ENCODE data around the gene C20orf141.

Gene C20orf141

DNA sequence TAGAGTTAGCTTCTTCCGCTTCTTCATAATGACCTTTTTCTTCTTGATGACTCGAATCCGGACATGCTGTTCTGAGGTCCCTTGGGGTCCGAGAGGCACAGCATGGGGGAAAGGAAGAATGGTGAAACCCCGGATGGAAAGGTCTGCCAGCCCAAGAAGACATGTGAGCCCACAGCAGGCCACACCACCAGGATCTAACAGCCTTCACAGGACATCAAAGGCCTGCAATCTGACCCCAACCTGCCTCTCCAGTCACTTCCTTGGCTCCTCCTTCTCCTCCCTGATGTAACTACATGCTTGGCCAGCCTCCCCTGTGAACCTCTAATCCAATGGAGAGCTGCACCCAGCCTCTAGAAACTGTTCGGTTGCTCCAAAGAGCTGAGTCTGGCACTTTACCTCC lies 16.0 kb upstream of the C20orf141 start:
- Histone ChIP-seq H3K4me3 (replicated peaks; ENCODE audit: insufficient read depth, low read length) (no peak overlapping the region), H3K27me3 (ENCODE audit: insufficient read depth, poor library complexity, severe bottlenecking) (peaks cover 22% of the 10 kb centered on the region), H3K27ac (replicated peaks) (no peak overlapping the region)
- TF ChIP-seq, protein P1, sequence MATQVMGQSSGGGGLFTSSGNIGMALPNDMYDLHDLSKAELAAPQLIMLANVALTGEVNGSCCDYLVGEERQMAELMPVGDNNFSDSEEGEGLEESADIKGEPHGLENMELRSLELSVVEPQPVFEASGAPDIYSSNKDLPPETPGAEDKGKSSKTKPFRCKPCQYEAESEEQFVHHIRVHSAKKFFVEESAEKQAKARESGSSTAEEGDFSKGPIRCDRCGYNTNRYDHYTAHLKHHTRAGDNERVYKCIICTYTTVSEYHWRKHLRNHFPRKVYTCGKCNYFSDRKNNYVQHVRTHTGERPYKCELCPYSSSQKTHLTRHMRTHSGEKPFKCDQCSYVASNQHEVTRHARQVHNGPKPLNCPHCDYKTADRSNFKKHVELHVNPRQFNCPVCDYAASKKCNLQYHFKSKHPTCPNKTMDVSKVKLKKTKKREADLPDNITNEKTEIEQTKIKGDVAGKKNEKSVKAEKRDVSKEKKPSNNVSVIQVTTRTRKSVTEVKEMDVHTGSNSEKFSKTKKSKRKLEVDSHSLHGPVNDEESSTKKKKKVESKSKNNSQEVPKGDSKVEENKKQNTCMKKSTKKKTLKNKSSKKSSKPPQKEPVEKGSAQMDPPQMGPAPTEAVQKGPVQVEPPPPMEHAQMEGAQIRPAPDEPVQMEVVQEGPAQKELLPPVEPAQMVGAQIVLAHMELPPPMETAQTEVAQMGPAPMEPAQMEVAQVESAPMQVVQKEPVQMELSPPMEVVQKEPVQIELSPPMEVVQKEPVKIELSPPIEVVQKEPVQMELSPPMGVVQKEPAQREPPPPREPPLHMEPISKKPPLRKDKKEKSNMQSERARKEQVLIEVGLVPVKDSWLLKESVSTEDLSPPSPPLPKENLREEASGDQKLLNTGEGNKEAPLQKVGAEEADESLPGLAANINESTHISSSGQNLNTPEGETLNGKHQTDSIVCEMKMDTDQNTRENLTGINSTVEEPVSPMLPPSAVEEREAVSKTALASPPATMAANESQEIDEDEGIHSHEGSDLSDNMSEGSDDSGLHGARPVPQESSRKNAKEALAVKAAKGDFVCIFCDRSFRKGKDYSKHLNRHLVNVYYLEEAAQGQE (IDR thresholded peaks at IDR 0.05; ENCODE audit: insufficient replicate concordance, low read depth): no peak
- TF ChIP-seq, protein P2, sequence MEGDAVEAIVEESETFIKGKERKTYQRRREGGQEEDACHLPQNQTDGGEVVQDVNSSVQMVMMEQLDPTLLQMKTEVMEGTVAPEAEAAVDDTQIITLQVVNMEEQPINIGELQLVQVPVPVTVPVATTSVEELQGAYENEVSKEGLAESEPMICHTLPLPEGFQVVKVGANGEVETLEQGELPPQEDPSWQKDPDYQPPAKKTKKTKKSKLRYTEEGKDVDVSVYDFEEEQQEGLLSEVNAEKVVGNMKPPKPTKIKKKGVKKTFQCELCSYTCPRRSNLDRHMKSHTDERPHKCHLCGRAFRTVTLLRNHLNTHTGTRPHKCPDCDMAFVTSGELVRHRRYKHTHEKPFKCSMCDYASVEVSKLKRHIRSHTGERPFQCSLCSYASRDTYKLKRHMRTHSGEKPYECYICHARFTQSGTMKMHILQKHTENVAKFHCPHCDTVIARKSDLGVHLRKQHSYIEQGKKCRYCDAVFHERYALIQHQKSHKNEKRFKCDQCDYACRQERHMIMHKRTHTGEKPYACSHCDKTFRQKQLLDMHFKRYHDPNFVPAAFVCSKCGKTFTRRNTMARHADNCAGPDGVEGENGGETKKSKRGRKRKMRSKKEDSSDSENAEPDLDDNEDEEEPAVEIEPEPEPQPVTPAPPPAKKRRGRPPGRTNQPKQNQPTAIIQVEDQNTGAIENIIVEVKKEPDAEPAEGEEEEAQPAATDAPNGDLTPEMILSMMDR (IDR thresholded peaks at IDR 0.05; ENCODE audit: insufficient read depth, low read length): no peak
- TF ChIP-seq GABPA (IDR thresholded peaks at IDR 0.05; ENCODE audit: low read depth) (no peak), SPI1 (IDR thresholded peaks at IDR 0.05; ENCODE audit: borderline replicate concordance, low read depth) (no peak), POLR2AphosphoS5 (IDR thresholded peaks at IDR 0.05; ENCODE audit: low read depth) (no peak)
- no peak for DNase-seq (ENCODE audit: low read depth in 1 of 2, low spot score in 1 of 2)

DNA sequence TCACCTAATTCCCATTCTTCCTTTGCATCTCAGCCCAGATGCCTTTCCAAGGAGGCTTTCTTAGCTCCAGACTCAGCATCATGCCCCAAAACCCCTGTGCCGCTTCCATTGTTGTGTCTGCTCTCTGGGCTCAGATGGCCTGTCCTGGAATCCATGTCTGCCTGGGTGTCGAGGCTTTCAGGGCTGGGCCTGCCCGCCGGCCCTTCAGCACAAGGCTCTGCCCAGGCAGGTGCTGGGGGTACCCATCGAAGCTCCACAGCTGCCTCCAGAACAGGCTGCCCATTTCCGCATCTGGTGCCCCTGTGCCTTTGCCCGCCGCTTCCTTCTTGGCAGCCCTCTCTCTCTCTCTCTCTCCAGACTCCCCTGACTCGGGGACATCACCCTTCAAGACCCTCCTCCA lies 15.5 kb upstream of the C20orf141 start:
- H3K27me3 ChIP-seq (ENCODE audit: insufficient read depth, poor library complexity, severe bottlenecking): peaks cover 27% of the 10 kb centered on the region
- no peak overlapping the region for H3K27ac ChIP-seq (replicated peaks)
- H3K4me3 ChIP-seq (replicated peaks; ENCODE audit: insufficient read depth, low read length): no peak overlapping the region
- no peak for DNase-seq (ENCODE audit: low read depth in 1 of 2, low spot score in 1 of 2)
- TF ChIP-seq, protein P1 (IDR thresholded peaks at IDR 0.05; ENCODE audit: insufficient replicate concordance, low read depth): no peak
- TF ChIP-seq SPI1 (IDR thresholded peaks at IDR 0.05; ENCODE audit: borderline replicate concordance, low read depth) (no peak), GABPA (IDR thresholded peaks at IDR 0.05; ENCODE audit: low read depth) (no peak), POLR2AphosphoS5 (IDR thresholded peaks at IDR 0.05; ENCODE audit: low read depth) (no peak)
- TF ChIP-seq, protein P2 (IDR thresholded peaks at IDR 0.05; ENCODE audit: insufficient read depth, low read length): no peak

DNA sequence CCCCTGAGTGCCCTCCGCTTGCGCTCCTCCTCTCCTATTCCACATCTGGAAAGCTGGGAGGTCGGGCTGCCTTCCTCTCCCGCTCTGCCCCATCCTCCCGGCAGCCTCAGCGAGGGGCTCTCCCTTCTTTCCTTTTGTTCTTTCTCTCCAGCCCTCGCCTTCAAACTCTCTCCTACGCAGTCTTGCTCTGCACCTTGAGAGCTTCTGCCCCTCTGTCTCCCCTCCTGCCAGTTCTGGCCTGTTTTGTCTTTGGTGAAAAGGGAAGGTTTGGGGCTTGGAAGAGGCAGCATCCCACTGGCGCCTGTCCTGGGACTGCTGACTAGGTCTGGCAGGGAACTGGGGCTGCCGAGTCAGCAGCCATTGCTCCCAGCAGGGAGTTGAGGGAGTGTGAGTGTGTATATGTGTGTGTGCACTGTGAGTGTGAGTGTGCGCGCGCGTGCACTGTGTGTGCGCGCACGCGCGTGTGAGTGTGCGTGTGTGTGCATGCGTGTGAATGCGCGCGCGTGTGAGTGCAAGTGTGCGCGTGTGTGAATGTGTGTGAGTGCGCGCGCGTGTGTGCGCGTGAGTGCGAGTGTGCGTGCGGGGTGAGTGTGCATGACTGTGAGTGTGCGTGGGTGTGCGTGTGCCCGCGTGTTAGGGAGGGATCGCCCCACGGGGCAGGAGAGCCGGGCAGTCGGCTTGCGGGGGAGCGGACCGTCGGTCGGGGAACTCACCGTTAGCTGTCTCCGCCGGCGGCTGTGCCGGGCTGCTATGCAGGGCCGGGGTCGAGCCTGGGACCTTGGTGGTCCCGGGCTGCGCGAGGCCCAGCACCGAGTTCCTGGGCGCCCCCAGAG lies 14.9 kb upstream of the C20orf141 start:
- H3K27me3 ChIP-seq (ENCODE audit: insufficient read depth, poor library complexity, severe bottlenecking): peaks cover 32% of the 10 kb centered on the region
- peak overlapping the region; percentile 44 for H3K4me3 ChIP-seq (replicated peaks; ENCODE audit: insufficient read depth, low read length)
- H3K27ac ChIP-seq (replicated peaks): no peak overlapping the region
- TF ChIP-seq GABPA (IDR thresholded peaks at IDR 0.05; ENCODE audit: low read depth): no peak
- TF ChIP-seq POLR2AphosphoS5 (IDR thresholded peaks at IDR 0.05; ENCODE audit: low read depth): no peak
- TF ChIP-seq SPI1 (IDR thresholded peaks at IDR 0.05; ENCODE audit: borderline replicate concordance, low read depth): no peak
- TF ChIP-seq, protein P2 (IDR thresholded peaks at IDR 0.05; ENCODE audit: insufficient read depth, low read length): no peak
- TF ChIP-seq, protein P1 (IDR thresholded peaks at IDR 0.05; ENCODE audit: insufficient replicate concordance, low read depth): no peak
- peak in 1 of 2 experiments; percentile 57 for DNase-seq (ENCODE audit: low read depth in 1 of 2, low spot score in 1 of 2)

All from HL-60 (cell line).